Measurements from ENCODE around the gene CFAP410.

Gene CFAP410

GRCh38 chr21:44374601-44375280 lies 35.6 kb upstream of the CFAP410 start:
- DNase-seq (ENCODE audit: low read depth), result no peak
- H3K4me3 ChIP-seq (ENCODE audit: low read depth, low read length), result no peak overlapping the region
- TF ChIP-seq MAX (IDR thresholded peaks at IDR 0.05; ENCODE audit: low read depth, low read length), result no peak
- TF ChIP-seq MYC (IDR thresholded peaks at IDR 0.05; ENCODE audit: low read depth, low read length), result no peak
- TF ChIP-seq POLR2A (IDR thresholded peaks at IDR 0.05; ENCODE audit: extremely low read depth, insufficient read length), result no peak
- TF ChIP-seq CTCF (IDR thresholded peaks at IDR 0.05; ENCODE audit: low read depth, low read length), result no peak

GRCh38 chr21:44372616-44373015 lies 33.4 kb upstream of the CFAP410 start:
- no peak for DNase-seq (ENCODE audit: low read depth)
- TF ChIP-seq MAX (IDR thresholded peaks at IDR 0.05; ENCODE audit: low read depth, low read length), result no peak
- TF ChIP-seq MYC (IDR thresholded peaks at IDR 0.05; ENCODE audit: low read depth, low read length), result no peak
- no peak for TF ChIP-seq POLR2A (IDR thresholded peaks at IDR 0.05; ENCODE audit: extremely low read depth, insufficient read length)
- TF ChIP-seq CTCF (IDR thresholded peaks at IDR 0.05; ENCODE audit: low read depth, low read length), result no peak
- H3K4me3 ChIP-seq (ENCODE audit: low read depth, low read length), result no peak overlapping the region

- no peak overlapping the region for H3K4me3 ChIP-seq (ENCODE audit: low read depth, low read length)
- TF ChIP-seq CTCF (IDR thresholded peaks at IDR 0.05; ENCODE audit: low read depth, low read length) (no peak), POLR2A (IDR thresholded peaks at IDR 0.05; ENCODE audit: extremely low read depth, insufficient read length) (no peak), MAX (IDR thresholded peaks at IDR 0.05; ENCODE audit: low read depth, low read length) (no peak), MYC (IDR thresholded peaks at IDR 0.05; ENCODE audit: low read depth, low read length) (no peak)
- DNase-seq (ENCODE audit: low read depth), result no peak
Observed at GRCh38 chr21:44371596-44371995, 32.4 kb upstream of the CFAP410 start.

GRCh38 chr21:44370786-44371410 lies 31.7 kb upstream of the CFAP410 start:
- H3K4me3 ChIP-seq (ENCODE audit: low read depth, low read length), result no peak overlapping the region
- no peak for DNase-seq (ENCODE audit: low read depth)
- TF ChIP-seq MAX (IDR thresholded peaks at IDR 0.05; ENCODE audit: low read depth, low read length) (no peak), POLR2A (IDR thresholded peaks at IDR 0.05; ENCODE audit: extremely low read depth, insufficient read length) (no peak), CTCF (IDR thresholded peaks at IDR 0.05; ENCODE audit: low read depth, low read length) (no peak), MYC (IDR thresholded peaks at IDR 0.05; ENCODE audit: low read depth, low read length) (no peak)

- no peak for DNase-seq (ENCODE audit: low read depth)
- no peak overlapping the region for H3K4me3 ChIP-seq (ENCODE audit: low read depth, low read length)
- no peak for TF ChIP-seq POLR2A (IDR thresholded peaks at IDR 0.05; ENCODE audit: extremely low read depth, insufficient read length)
- no peak for TF ChIP-seq MYC (IDR thresholded peaks at IDR 0.05; ENCODE audit: low read depth, low read length)
- no peak for TF ChIP-seq CTCF (IDR thresholded peaks at IDR 0.05; ENCODE audit: low read depth, low read length)
- no peak for TF ChIP-seq MAX (IDR thresholded peaks at IDR 0.05; ENCODE audit: low read depth, low read length)
Observed at GRCh38 chr21:44370027-44370735, 31.0 kb upstream of the CFAP410 start.
